HEK293T (cell line): Measurements from ENCODE around the gene GSTM1.

Experiments used
- CTCF ChIA-PET: fragments of 350-600 bp; formaldehyde crosslinking; extraction: SDS; loops from one replicate; lab custom pipeline; 2021; ENCODE audit warnings: antibody characterized with exemption, inconsistent platforms; lab: Yijun Ruan, JAX
- POLR2A ChIA-PET: fragments of 350-600 bp; formaldehyde crosslinking; extraction: SDS; loops from one replicate; lab custom pipeline; 2020; ENCODE audit warnings: antibody characterized with exemption, inconsistent platforms; lab: Yijun Ruan, JAX
- DNase-seq: peaks from one replicate; pipeline ENCODE4 v3.0.0; 2012; ENCODE audit warnings: mixed read lengths; ENCODE audit errors: extremely low spot score
- ARNT ChIP-seq: fragments of 450-650 bp; IDR thresholded peaks from 2 replicates; pipeline ENCODE4 v1.6.1; 2017; ENCODE audit warnings: mild to moderate bottlenecking
- BHLHE40 ChIP-seq: fragments of 450-650 bp; IDR thresholded peaks from 2 replicates; pipeline ENCODE4 v1.6.1; 2016; ENCODE audit warnings: mild to moderate bottlenecking, moderate library complexity, borderline replicate concordance
- ELF4 ChIP-seq: fragments of 450-650 bp; IDR thresholded peaks from 2 replicates; pipeline ENCODE4 v1.6.1; 2017; ENCODE audit warnings: antibody characterized with exemption
- FOXA1 ChIP-seq: fragments of 450-650 bp; IDR thresholded peaks from 2 replicates; pipeline ENCODE4 v1.6.1; 2016; ENCODE audit warnings: mild to moderate bottlenecking
- FOXM1 ChIP-seq: fragments of 450-650 bp; IDR thresholded peaks from 2 replicates; pipeline ENCODE4 v1.6.1; 2017; ENCODE audit warnings: mild to moderate bottlenecking, borderline replicate concordance
- HDGF ChIP-seq: fragments of 450-650 bp; IDR thresholded peaks from 2 replicates; pipeline ENCODE4 v1.6.1; 2017; ENCODE audit warnings: antibody characterized with exemption, borderline replicate concordance
- L3MBTL2 ChIP-seq: fragments of 450-650 bp; conservative IDR thresholded peaks from 2 replicates; pipeline ENCODE4 v1.6.1; 2016; ENCODE audit warnings: mild to moderate bottlenecking
- LEF1 ChIP-seq: fragments of 450-650 bp; IDR thresholded peaks from 2 replicates; pipeline ENCODE4 v1.6.1; 2017; ENCODE audit warnings: mild to moderate bottlenecking, borderline replicate concordance
- NFRKB ChIP-seq: fragments of 450-650 bp; IDR thresholded peaks from 2 replicates; pipeline ENCODE4 v1.6.1; 2016; ENCODE audit warnings: mild to moderate bottlenecking, moderate library complexity
- TARDBP ChIP-seq: fragments of 450-650 bp; IDR thresholded peaks from 2 replicates; pipeline ENCODE4 v1.6.1; 2016
- ZNF384 ChIP-seq: fragments of 450-650 bp; IDR thresholded peaks from 2 replicates; pipeline ENCODE4 v1.6.1; 2016
- TF ChIP-seq, protein P1 (sequence below): fragments of 450-650 bp; IDR thresholded peaks from 2 replicates; pipeline ENCODE4 v1.6.1; 2016

Gene GSTM1

DNA sequence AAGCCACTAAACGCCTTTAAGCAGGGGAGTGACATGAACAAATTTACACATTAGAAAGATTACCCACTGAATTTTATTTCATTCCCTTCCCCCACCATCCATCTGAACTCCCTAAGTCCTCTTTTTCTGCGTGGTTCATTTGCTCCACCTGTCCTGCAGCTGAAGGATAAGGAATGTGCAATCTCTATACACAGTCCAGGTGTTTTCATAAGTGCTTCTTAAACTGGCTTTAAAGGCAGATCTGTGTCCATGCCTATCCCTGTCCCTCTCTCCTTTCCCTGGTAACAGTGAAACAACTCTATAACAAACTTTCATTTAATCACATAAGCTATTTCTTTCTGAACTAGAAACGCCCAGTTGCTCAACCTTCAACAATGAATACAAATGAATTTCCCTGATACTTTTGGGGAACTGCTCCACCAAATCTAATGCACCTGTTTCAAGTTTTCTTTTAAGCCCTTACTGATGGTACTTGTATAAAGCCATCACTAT is 44.8 kb downstream of the GSTM1 start:
- POLR2A ChIA-PET: no interaction called here
- TF ChIP-seq FOXA1 (no peak), ZNF384 (no peak), FOXM1 (no peak), ARNT (no peak), HDGF (no peak), NFRKB (no peak), ELF4 (no peak), BHLHE40 (no peak)
- TF ChIP-seq, protein P1, sequence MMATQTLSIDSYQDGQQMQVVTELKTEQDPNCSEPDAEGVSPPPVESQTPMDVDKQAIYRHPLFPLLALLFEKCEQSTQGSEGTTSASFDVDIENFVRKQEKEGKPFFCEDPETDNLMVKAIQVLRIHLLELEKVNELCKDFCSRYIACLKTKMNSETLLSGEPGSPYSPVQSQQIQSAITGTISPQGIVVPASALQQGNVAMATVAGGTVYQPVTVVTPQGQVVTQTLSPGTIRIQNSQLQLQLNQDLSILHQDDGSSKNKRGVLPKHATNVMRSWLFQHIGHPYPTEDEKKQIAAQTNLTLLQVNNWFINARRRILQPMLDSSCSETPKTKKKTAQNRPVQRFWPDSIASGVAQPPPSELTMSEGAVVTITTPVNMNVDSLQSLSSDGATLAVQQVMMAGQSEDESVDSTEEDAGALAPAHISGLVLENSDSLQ: no peak
- no peak for DNase-seq
- CTCF ChIA-PET: no interaction called here

GRCh38 chr1:109733236-109733870 is 45.7 kb downstream of the GSTM1 start:
- TF ChIP-seq LEF1 (no peak), L3MBTL2 (no peak), TARDBP (no peak), HDGF (no peak), BHLHE40 (no peak), ARNT (no peak)
- CTCF ChIA-PET: no interaction called here
- no peak for DNase-seq
- POLR2A ChIA-PET: interaction anchor here (1.1 kb wide), 2 partner anchors 16 to 185 kb away, joined by 3 to 4 read pairs; partner anchors contain the start of gene GNAI3

DNA sequence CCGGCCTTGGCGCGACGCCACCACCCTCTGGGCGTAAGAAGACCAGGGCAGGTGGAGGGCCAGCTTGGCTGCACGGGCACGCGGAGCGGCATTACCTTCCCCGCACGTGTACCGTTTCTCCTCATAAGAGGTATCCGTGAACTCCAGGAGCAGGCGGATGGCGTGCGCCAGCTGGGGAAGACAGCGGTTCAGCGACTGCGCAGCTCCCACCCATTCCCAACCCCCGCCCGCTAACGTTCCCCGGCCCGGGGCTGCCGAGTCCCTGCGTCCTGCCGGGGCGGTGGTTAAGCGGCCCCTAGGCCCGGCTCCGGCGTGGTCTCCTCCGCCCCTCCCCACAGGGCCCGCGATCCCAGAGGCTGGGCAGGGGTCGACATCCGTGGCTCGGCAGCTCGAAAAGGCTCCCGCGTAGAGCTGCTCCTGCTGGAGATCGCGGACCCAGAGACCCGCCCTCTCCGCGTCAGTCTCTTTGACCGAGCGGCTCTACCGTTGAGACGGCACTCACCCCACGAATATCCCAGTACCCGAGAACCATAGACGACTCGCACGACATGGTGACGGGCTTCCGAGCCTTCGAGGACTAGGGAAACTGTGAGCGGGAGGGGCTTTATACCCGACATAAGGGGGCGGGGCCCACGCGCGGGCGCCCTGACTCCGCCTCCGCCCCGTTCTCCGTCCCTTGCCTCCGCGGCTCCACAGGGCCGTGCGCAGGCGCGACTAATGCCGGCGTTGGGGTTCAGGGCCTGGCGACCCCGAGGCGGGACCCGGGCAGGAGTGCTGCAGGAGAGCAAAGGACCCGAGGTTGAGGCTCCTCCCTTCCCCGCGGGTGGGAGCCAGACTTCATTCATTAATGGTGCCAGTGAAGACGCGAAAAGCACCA is 52.4 kb downstream of the GSTM1 start:
- peak; percentile 88 for DNase-seq
- CTCF ChIA-PET: no interaction called here
- peak; percentile 46; the same call in 1 of the 2 replicates for TF ChIP-seq ELF4
- TF ChIP-seq TARDBP: no peak
- TF ChIP-seq L3MBTL2: peak; percentile 55
- TF ChIP-seq ARNT: no peak
- TF ChIP-seq FOXM1: no peak
- TF ChIP-seq BHLHE40: no peak
- TF ChIP-seq, protein P1: no peak
- no peak for TF ChIP-seq ZNF384
- no peak for TF ChIP-seq NFRKB
- POLR2A ChIA-PET: interaction anchor here (0.6 to 1.3 kb wide), 4 partner anchors 10 to 192 kb away, joined by 3 to 5 read pairs (median 4); partner anchors contain the start of gene GNAI3

- POLR2A ChIA-PET: interaction anchor here (1.2 kb wide), 1 partner anchor 9 kb away, joined by 5 read pairs; no protein-coding TSS in a partner anchor
- CTCF ChIA-PET: no interaction called here
- no peak for TF ChIP-seq ZNF384
- TF ChIP-seq, protein P1: peak; percentile 62; the same call in 1 of the 2 replicates
- DNase-seq: no peak
Observed at GRCh38 chr1:109740615-109741373, 53.2 kb downstream of the GSTM1 start, which contains the start of gene GSTM3. Gene GSTM3, minus strand, starts transcription at chr1:109741038. Its CDS starts 751 bp downstream, at chr1:109740287.
